HG02798 (cell line): ENCODE measurements around the gene MAP7D1.
"Not testable (repeated sequence)": the region's sequence is repeated elsewhere in the genome, so short reads cannot be mapped to it uniquely, and the experiment has no call there.

Experiments used
- ATAC-seq: cut with Tn5 transposase; IDR thresholded peaks from one replicate; pipeline ENCODE4 v1.9.1; 2021; ENCODE audit warnings: mild to moderate bottlenecking; ENCODE audit not compliant: unreplicated experiment, poor library complexity

MAP7D1 gene

GRCh38 chr1:36150296-36151133 lies 5.4 kb upstream of the MAP7D1 start:
- peak; percentile 48 for ATAC-seq

- no peak for ATAC-seq
Measured at GRCh38 chr1:36151134-36151844, 4.7 kb upstream of the MAP7D1 start.

GRCh38 chr1:36151845-36152203 lies 4.1 kb upstream of the MAP7D1 start:
- ATAC-seq, result no peak

GRCh38 chr1:36153476-36153875 lies 2.5 kb upstream of the MAP7D1 start:
- ATAC-seq, result no peak

DNA sequence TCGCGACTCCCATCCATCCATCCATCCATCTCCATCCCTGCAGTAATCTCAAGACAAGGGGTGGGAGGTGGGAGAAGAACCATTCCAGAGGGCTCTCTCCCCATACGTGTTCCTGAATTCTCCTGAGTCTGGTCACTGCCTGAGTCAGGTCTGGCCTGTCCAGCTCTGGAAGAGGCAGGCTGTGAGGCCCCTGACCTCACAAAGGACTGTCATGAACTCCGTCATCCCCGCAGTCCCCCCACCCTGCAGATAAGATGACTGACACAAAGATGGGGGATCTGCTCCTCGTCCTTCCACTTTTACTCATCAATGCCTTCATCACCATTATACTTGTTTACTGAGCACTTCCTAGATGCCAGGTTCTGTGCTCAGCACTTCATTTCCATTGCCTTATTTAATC lies 1.6 kb upstream of the MAP7D1 start:
- no peak for ATAC-seq

DNA sequence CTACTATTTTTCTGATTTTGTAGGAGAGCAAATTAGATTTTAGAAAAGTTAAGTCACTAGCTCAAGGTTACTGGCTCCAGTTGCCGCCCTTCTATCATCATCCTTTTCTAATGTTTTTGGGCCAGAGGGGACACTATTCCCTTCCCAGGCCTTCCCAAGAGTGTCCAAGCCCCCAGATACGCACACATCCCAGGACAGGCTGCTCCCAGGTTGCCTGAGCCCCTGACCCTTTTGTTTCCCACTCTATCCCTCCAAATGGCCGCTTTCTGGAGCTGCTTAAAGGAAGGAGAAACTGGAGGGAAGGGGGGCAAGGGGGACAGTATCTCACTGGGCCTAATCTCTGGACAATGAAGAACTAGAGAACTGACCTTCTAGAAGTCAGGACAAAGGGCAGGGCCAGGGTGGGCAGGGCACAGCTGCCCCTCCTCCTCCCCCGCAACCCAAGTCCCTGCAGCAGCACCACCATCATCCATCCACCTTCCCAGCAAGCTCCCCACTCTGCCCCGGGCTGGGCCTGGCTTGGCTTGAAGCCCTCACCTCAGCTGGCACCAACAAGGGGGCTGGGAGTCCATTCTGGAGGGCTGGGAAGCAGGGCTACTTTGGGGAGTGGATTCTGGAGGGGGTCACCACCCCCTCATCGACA lies 1.1 kb upstream of the MAP7D1 start:
- no peak for ATAC-seq

DNA sequence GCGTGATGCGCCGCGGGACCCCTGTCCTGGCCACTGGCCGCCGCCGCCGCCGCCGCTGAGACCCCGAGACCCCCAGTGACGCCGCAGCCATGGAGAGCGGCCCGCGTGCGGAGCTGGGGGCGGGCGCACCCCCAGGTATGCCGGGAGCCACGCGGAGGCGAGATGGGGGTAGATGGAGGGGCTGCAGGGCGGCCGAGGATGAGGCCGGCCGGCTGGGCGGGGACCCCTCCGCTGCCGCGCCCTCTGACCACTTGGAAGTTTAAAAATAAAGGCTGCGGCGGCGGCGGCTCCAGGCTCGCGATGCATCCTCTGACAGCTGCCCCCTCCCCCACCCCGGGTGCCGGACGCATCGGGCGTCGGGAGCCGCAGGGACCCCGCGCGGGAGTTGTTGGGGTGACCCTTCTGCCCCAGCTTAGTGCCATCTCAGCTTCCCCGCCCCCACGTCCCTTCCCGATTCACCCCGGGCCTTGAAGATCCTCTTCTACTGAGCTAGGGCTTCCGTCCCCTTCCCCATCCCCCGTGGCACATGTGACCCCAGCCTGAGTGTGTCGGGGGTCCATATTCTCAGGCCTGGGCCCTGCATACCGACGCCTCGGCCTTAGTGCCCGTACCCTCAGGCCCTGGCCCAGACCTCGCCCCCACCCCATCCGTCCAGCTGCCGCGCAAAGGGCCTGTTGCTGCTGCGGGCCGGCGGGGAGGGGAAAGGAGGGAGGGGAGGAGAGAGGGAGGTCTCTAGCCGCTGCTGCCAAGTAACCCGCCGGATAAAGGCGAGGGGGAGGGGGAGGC lies 562 bp downstream of the MAP7D1 start:
- ATAC-seq, result peak; percentile 1

GRCh38 chr1:36157115-36157903 lies 1.3 kb downstream of the MAP7D1 start:
- no peak for ATAC-seq

GRCh38 chr1:36157973-36158826 lies 2.2 kb downstream of the MAP7D1 start:
- ATAC-seq, result no peak

DNA sequence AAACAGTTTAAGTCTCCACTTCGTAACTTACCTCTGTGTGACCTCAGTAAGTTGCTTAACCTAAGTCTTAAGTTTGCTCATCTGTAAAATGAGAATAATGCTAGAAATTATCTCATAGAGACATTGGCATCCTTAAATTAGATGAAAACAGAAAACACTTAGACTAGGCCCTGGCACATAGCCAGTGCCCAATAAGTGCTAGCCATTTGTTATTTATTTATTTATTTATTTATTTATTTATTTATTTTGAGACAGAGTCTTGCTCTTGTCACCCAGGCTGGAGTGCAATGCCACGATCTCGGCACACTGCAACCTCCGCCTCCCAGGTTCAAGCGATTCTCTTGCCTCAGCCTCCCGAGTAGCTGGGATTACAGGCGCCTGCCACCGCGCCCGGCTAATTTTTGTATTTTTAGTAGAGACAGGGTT lies 2.9 kb downstream of the MAP7D1 start:
- ATAC-seq, result not testable (repeated sequence)

- no peak for ATAC-seq
Measured at GRCh38 chr1:36159614-36160387, 3.8 kb downstream of the MAP7D1 start.

- ATAC-seq, result no peak
Measured at GRCh38 chr1:36160388-36160948, 4.5 kb downstream of the MAP7D1 start.

- ATAC-seq, result peak; percentile 27
Measured at GRCh38 chr1:36160949-36161485, 5.1 kb downstream of the MAP7D1 start.

- peak; percentile 38 for ATAC-seq
Measured at GRCh38 chr1:36161641-36162531, 5.9 kb downstream of the MAP7D1 start.

- no peak for ATAC-seq
Measured at GRCh38 chr1:36162680-36163239, 6.8 kb downstream of the MAP7D1 start.

DNA sequence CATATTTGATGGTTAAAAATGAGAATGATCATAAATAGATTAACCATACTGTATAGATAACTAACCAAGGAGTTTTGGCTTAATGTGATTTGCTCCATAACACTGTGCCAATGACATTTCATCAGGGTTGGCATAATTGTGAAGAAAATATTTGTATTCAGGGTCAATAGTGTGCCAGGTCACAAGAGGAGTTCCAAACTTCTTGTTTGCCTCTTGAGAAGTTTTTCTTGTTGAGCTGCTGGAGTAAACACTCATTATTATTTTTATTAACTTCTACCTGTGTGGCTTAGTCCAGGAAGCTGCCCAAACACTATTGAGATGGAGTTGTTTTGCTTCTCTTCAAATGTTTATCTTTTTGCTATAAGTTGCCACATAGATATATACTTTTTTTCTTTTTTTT lies 7.5 kb downstream of the MAP7D1 start:
- no peak for ATAC-seq
